ENCODE data around the gene MLH3.
A peak's percentile ranks its signal among the peaks of the same experiment; 100 is the strongest.

MLH3 gene
- total RNA-seq, result 23.0 to 30.2 (median 28.8) reads per million in 3 donors

GRCh38 chr14:75050852-75051555 is at the start of gene MLH3:
MLH3 (minus strand) TSS chr14:75051467; CDS start chr14:75049655, 1,812 bp downstream.
- DNase-seq, result peak; percentile 63 to 74 (median 68)
- H3K36me3 ChIP-seq (ENCODE audit: control insufficient read depth, insufficient read depth, low read length), result no peaks in the 10 kb centered on the region
- H3K4me3 ChIP-seq (ENCODE audit: insufficient read depth, low read depth, low read length, poor library complexity, severe bottlenecking), result peak within 1 kb of the TSS; percentile 76
- H3K4me1 ChIP-seq (ENCODE audit: control insufficient read depth, insufficient read depth, low read length, poor library complexity, severe bottlenecking), result peaks cover 9% of the 10 kb centered on the region
- no peaks in the 10 kb centered on the region for H3K9me3 ChIP-seq (ENCODE audit: control insufficient read depth, low read length)
- H3K27ac ChIP-seq (ENCODE audit: insufficient read depth, low read length, poor library complexity, severe bottlenecking), result peak within 1 kb of the TSS; percentile 75
- no peaks in the 10 kb centered on the region for H3K27me3 ChIP-seq (replicated peaks; ENCODE audit: control insufficient read depth, insufficient read depth, low read length, poor library complexity, severe bottlenecking)

GRCh38 chr14:75098682-75099081 is 47.4 kb upstream of the MLH3 start:
- Histone ChIP-seq H3K4me1 (ENCODE audit: control insufficient read depth, insufficient read depth, low read length, poor library complexity, severe bottlenecking) (no peaks in the 10 kb centered on the region), H3K36me3 (ENCODE audit: control insufficient read depth, insufficient read depth, low read length) (peaks cover 62% of the 10 kb centered on the region), H3K4me3 (ENCODE audit: insufficient read depth, low read depth, low read length, poor library complexity, severe bottlenecking) (no peak overlapping the region), H3K9me3 (ENCODE audit: control insufficient read depth, low read length) (no peaks in the 10 kb centered on the region), H3K27ac (ENCODE audit: insufficient read depth, low read length, poor library complexity, severe bottlenecking) (no peak overlapping the region), H3K27me3 (replicated peaks; ENCODE audit: control insufficient read depth, insufficient read depth, low read length, poor library complexity, severe bottlenecking) (no peaks in the 10 kb centered on the region)
- DNase-seq, result no peak

GRCh38 chr14:75098212-75098611 is 46.9 kb upstream of the MLH3 start:
- no peaks in the 10 kb centered on the region for H3K4me1 ChIP-seq (ENCODE audit: control insufficient read depth, insufficient read depth, low read length, poor library complexity, severe bottlenecking)
- no peak overlapping the region for H3K4me3 ChIP-seq (ENCODE audit: insufficient read depth, low read depth, low read length, poor library complexity, severe bottlenecking)
- H3K36me3 ChIP-seq (ENCODE audit: control insufficient read depth, insufficient read depth, low read length), result peaks cover 63% of the 10 kb centered on the region
- H3K27me3 ChIP-seq (replicated peaks; ENCODE audit: control insufficient read depth, insufficient read depth, low read length, poor library complexity, severe bottlenecking), result no peaks in the 10 kb centered on the region
- H3K27ac ChIP-seq (ENCODE audit: insufficient read depth, low read length, poor library complexity, severe bottlenecking), result no peak overlapping the region
- no peaks in the 10 kb centered on the region for H3K9me3 ChIP-seq (ENCODE audit: control insufficient read depth, low read length)
- DNase-seq, result no peak

- Histone ChIP-seq H3K4me3 (ENCODE audit: insufficient read depth, low read depth, low read length, poor library complexity, severe bottlenecking) (no peak overlapping the region), H3K4me1 (ENCODE audit: control insufficient read depth, insufficient read depth, low read length, poor library complexity, severe bottlenecking) (no peaks in the 10 kb centered on the region), H3K9me3 (ENCODE audit: control insufficient read depth, low read length) (no peaks in the 10 kb centered on the region), H3K27ac (ENCODE audit: insufficient read depth, low read length, poor library complexity, severe bottlenecking) (no peak overlapping the region), H3K27me3 (replicated peaks; ENCODE audit: control insufficient read depth, insufficient read depth, low read length, poor library complexity, severe bottlenecking) (no peaks in the 10 kb centered on the region), H3K36me3 (ENCODE audit: control insufficient read depth, insufficient read depth, low read length) (peaks cover 70% of the 10 kb centered on the region)
- no peak for DNase-seq
Observed at GRCh38 chr14:75096959-75097358, 45.7 kb upstream of the MLH3 start.

- Histone ChIP-seq H3K9me3 (ENCODE audit: control insufficient read depth, low read length) (no peaks in the 10 kb centered on the region), H3K27ac (ENCODE audit: insufficient read depth, low read length, poor library complexity, severe bottlenecking) (no peak overlapping the region), H3K4me3 (ENCODE audit: insufficient read depth, low read depth, low read length, poor library complexity, severe bottlenecking) (no peak overlapping the region), H3K36me3 (ENCODE audit: control insufficient read depth, insufficient read depth, low read length) (peaks cover 67% of the 10 kb centered on the region), H3K27me3 (replicated peaks; ENCODE audit: control insufficient read depth, insufficient read depth, low read length, poor library complexity, severe bottlenecking) (no peaks in the 10 kb centered on the region), H3K4me1 (ENCODE audit: control insufficient read depth, insufficient read depth, low read length, poor library complexity, severe bottlenecking) (no peaks in the 10 kb centered on the region)
- no peak for DNase-seq
Observed at GRCh38 chr14:75095690-75096089, 44.4 kb upstream of the MLH3 start.

- no peak overlapping the region for H3K27ac ChIP-seq (ENCODE audit: insufficient read depth, low read length, poor library complexity, severe bottlenecking)
- no peak for DNase-seq
- no peaks in the 10 kb centered on the region for H3K9me3 ChIP-seq (ENCODE audit: control insufficient read depth, low read length)
- peaks cover 64% of the 10 kb centered on the region for H3K36me3 ChIP-seq (ENCODE audit: control insufficient read depth, insufficient read depth, low read length)
- no peak overlapping the region for H3K4me3 ChIP-seq (ENCODE audit: insufficient read depth, low read depth, low read length, poor library complexity, severe bottlenecking)
- H3K27me3 ChIP-seq (replicated peaks; ENCODE audit: control insufficient read depth, insufficient read depth, low read length, poor library complexity, severe bottlenecking), result no peaks in the 10 kb centered on the region
- no peaks in the 10 kb centered on the region for H3K4me1 ChIP-seq (ENCODE audit: control insufficient read depth, insufficient read depth, low read length, poor library complexity, severe bottlenecking)
Observed at GRCh38 chr14:75094896-75095295, 43.6 kb upstream of the MLH3 start.

GRCh38 chr14:75092698-75093097 is 41.4 kb upstream of the MLH3 start:
- no peaks in the 10 kb centered on the region for H3K27me3 ChIP-seq (replicated peaks; ENCODE audit: control insufficient read depth, insufficient read depth, low read length, poor library complexity, severe bottlenecking)
- no peaks in the 10 kb centered on the region for H3K9me3 ChIP-seq (ENCODE audit: control insufficient read depth, low read length)
- peaks cover 51% of the 10 kb centered on the region for H3K36me3 ChIP-seq (ENCODE audit: control insufficient read depth, insufficient read depth, low read length)
- DNase-seq, result no peak
- H3K4me3 ChIP-seq (ENCODE audit: insufficient read depth, low read depth, low read length, poor library complexity, severe bottlenecking), result no peak overlapping the region
- no peak overlapping the region for H3K27ac ChIP-seq (ENCODE audit: insufficient read depth, low read length, poor library complexity, severe bottlenecking)
- no peaks in the 10 kb centered on the region for H3K4me1 ChIP-seq (ENCODE audit: control insufficient read depth, insufficient read depth, low read length, poor library complexity, severe bottlenecking)

GRCh38 chr14:75091251-75091650 is 40.0 kb upstream of the MLH3 start:
- H3K4me3 ChIP-seq (ENCODE audit: insufficient read depth, low read depth, low read length, poor library complexity, severe bottlenecking), result no peak overlapping the region
- no peaks in the 10 kb centered on the region for H3K27me3 ChIP-seq (replicated peaks; ENCODE audit: control insufficient read depth, insufficient read depth, low read length, poor library complexity, severe bottlenecking)
- no peak overlapping the region for H3K27ac ChIP-seq (ENCODE audit: insufficient read depth, low read length, poor library complexity, severe bottlenecking)
- no peaks in the 10 kb centered on the region for H3K4me1 ChIP-seq (ENCODE audit: control insufficient read depth, insufficient read depth, low read length, poor library complexity, severe bottlenecking)
- no peak for DNase-seq
- H3K36me3 ChIP-seq (ENCODE audit: control insufficient read depth, insufficient read depth, low read length), result peaks cover 56% of the 10 kb centered on the region
- H3K9me3 ChIP-seq (ENCODE audit: control insufficient read depth, low read length), result no peaks in the 10 kb centered on the region

GRCh38 chr14:75090353-75090752 is 39.1 kb upstream of the MLH3 start:
- Histone ChIP-seq H3K27me3 (replicated peaks; ENCODE audit: control insufficient read depth, insufficient read depth, low read length, poor library complexity, severe bottlenecking) (no peaks in the 10 kb centered on the region), H3K36me3 (ENCODE audit: control insufficient read depth, insufficient read depth, low read length) (peaks cover 58% of the 10 kb centered on the region), H3K27ac (ENCODE audit: insufficient read depth, low read length, poor library complexity, severe bottlenecking) (no peak overlapping the region), H3K4me3 (ENCODE audit: insufficient read depth, low read depth, low read length, poor library complexity, severe bottlenecking) (no peak overlapping the region), H3K9me3 (ENCODE audit: control insufficient read depth, low read length) (no peaks in the 10 kb centered on the region), H3K4me1 (ENCODE audit: control insufficient read depth, insufficient read depth, low read length, poor library complexity, severe bottlenecking) (no peaks in the 10 kb centered on the region)
- no peak for DNase-seq

GRCh38 chr14:75088566-75089373 is 37.5 kb upstream of the MLH3 start:
- Histone ChIP-seq H3K27ac (ENCODE audit: insufficient read depth, low read length, poor library complexity, severe bottlenecking) (no peak overlapping the region), H3K36me3 (ENCODE audit: control insufficient read depth, insufficient read depth, low read length) (peaks cover 58% of the 10 kb centered on the region), H3K27me3 (replicated peaks; ENCODE audit: control insufficient read depth, insufficient read depth, low read length, poor library complexity, severe bottlenecking) (no peaks in the 10 kb centered on the region), H3K4me3 (ENCODE audit: insufficient read depth, low read depth, low read length, poor library complexity, severe bottlenecking) (no peak overlapping the region), H3K9me3 (ENCODE audit: control insufficient read depth, low read length) (no peaks in the 10 kb centered on the region), H3K4me1 (ENCODE audit: control insufficient read depth, insufficient read depth, low read length, poor library complexity, severe bottlenecking) (no peaks in the 10 kb centered on the region)
- DNase-seq, result peak in 1 of 3 donors; percentile 33

All from effector memory CD4-positive, alpha-beta T cell (primary cell).